Germinal center (tissue), 1 donor: ENCODE data around the gene DCAF12.
A peak's percentile ranks its signal among the peaks of the same experiment; 100 is the strongest.

Experiments
- DNase-seq: peaks from one replicate; pipeline ENCODE4 v3.0.0; 2012; ENCODE audit warnings: mixed read lengths, low spot score

Gene DCAF12

DNA sequence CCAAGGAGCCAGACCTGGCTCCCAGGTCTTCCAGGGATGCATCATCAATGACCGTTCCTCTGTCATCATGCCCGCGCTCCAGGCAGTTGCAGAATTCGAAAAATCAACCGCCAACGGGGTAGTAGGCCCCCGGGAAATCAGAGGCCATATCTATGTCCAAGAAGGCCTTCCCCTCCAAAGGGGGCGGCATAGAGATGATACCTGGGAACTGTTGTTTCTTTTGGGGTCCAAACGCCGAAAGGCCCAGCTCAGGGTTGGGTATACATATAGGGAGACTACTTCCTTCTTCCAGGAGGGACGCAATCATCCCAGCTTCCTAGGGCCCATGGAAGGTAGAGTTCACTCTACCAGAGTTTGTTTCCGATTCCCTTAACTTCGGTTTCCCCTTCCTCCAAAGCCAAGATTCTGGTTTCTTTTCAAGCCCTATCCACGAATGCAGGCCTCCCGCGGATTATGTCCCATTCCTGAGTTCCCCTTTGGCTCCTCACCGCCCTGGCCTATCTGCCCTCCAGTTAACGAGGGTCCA lies 754 bp downstream of the DCAF12 start:
- DNase-seq, result peak; percentile 38

DNA sequence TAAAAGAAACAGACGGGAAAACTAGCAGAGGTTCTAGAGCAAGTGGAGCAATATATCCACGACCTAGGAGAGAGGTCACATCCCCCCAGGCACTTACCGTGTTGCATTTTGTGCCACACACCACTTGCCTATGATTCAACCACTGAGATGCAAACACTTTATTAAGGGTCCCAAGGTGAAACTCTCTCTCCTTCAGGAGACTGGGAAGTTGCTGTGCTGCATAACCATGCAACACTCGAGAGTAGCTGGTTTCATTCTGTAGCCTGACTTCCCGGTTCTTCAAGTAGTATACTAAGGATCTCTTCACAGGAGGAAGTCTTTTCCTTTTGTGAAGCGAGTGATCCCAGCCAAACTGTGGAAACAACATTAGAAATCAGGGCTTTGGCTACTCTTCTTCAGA lies 1.6 kb downstream of the DCAF12 start:
- no peak for DNase-seq

DNA sequence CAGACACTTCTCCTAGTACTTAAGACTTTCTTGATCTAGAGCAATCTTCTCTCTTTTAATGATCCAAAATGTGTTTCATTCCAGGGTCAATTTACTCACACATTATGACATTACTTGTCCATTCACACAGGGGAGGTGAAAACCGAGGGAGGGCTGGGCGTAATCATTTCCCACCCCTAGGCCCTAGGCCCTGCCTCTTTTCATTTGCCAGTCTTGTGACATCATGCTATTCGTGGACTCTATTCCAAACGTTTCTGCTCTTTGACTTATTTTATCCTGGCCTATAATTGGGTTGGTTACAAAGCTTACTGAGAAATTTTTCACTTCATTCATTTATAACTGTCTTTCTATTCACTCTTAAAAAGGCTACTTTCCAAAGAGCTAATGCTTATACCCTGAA lies 2.4 kb downstream of the DCAF12 start:
- peak; percentile 42 for DNase-seq

DNA sequence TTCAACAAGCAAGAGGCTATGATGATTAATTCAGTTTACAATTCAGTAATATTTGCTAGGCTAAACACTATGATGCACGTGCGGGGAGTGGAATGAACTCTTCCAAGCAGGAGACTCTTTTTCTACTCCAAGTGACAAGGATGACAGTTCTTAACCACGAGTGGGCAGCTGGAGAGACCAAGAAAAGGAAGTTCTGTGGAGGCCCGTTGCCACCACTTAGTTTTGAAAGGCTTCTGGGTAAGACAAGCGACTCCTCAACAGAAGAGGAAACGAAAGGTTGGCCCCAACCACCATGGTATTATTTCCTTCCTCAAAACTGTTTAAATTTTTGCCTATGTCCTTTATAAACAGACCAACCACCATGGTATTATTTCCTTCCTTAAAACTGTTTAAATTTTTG lies 2.8 kb downstream of the DCAF12 start:
- DNase-seq, result peak; percentile 73

DNA sequence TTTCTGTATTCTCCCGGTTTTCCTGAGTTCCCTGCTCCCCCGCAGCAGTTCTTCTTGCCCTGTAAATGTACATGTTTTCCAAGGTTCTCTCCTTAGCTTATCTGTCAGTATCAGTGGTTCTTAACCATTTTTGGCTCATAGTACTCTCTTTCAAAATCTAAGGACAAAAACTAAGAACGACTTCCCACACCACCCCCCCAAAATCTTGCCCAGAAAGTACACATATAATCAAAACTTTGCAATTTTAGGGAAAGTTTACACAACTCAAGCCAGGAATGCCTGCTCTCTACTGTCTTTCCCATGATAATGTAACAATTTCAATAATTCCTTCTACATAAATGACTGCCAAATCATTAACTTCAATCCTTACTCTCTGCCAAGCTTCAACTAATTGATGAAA lies 4.5 kb downstream of the DCAF12 start:
- no peak for DNase-seq

DNA sequence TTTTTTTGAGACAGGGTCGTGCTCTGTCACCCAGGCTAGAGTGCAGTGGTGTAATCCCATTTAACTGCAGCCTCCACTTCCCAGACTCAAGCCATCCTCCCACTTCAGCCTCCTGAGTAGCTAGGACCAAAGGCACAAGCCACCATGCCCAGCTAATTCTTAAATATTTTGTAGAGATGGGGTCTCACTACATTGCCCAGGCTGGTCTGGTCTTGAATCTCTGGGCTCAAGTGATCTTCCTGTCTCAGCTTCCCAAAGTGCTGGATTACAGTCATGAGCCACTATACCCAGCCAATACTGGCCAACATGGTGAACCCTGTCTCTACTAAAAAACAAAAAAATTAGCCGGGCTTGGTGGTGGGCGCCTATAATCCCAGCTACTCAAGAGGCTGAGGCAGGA lies 6.8 kb downstream of the DCAF12 start:
- no peak for DNase-seq

DNA sequence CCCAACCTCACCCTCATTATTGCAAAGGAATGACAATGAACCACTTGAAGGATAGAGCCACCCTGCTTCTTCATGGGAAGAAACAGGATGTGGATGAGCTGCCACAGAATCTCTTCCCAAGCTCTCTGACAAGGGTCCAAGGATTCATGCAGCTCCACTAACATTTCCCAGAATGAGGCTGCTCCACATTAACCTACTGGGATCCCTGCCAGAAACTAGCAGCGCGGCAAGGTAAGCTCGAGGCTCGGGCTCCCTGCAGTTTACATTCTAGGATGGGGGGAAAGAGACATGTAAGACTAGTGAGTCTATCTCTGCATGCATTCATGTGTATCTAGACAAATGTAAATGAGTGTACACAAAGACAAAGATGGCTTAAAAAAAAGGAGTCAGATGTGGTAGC lies 12.1 kb downstream of the DCAF12 start:
- no peak for DNase-seq

DNA sequence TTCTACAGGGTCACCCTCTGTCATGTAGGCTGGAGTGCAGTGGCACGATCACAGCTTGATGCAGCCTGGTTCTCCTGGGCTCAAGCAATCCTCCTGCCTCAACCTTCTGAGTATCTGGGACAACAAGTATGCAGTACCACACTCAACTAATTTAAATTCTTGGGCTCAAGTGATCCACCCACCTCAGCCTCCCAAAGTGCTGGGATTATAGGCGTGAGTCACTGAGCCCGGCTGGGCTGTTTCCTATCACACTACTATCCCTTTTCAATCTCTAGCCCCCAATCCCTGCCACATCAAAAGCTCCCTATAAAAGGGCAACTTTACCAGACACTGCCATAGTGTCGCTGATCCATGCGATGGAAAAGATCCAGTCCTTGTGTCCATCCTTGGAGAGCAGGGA lies 20.4 kb downstream of the DCAF12 start:
- DNase-seq, result no peak

DNA sequence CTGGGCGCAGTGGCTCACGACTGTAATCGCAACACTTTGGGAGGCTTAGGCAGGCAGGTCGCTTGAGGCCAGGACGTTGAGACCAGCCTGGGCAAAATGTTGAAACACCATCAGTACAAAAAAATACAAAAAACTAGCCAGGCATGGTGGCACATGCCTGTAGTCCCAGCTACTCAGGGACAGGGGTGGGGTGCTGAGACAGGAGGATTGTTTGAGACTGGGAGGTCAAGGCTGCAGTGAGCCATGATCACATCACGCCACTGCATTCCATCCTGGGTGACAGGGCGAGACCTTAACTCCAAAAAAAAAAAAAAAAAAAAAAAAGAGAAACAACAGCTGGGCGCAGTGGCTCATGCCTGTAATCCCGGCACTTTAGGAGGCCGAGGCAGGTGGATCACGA lies 23.7 kb downstream of the DCAF12 start:
- DNase-seq, result no peak

DNA sequence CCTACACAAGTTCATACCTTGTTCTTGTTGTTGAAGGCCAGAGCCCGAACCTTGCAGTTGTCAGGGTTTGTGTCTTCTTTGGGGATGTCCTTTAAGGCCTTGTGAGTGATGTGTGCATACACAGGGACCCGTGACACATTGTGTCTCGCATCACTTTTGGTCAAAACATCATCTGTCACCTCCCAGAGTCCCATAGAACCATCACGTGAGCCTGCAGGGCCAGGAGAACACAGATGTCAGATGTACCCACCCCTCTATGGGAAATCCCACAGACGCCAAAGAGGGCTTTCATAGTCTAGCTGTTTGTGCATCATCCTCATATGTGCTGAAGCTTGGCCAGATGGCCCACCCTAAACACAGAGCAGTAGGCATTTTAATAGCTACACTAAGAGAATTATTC lies 28.2 kb downstream of the DCAF12 start:
- peak; percentile 88 for DNase-seq

DNA sequence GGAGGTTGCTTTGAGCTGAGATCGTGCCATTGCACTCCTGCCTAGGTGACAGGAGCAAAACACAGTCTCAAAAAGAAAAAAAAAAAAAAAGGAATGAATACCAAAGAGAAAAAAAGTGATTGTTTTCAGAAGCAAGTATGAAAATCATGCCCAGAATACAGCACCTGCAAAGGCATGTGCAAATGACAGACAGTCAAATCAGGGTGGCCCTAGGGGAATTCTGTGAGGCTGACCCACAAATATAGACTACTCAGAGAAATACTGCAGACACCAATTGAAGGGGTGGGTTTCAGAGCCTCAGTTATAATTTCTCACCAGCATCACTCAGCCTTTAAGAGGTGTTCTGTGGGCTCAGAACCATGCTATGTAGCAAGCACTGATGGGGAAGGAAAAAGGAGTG lies 28.6 kb downstream of the DCAF12 start:
- DNase-seq, result peak; percentile 81

DNA sequence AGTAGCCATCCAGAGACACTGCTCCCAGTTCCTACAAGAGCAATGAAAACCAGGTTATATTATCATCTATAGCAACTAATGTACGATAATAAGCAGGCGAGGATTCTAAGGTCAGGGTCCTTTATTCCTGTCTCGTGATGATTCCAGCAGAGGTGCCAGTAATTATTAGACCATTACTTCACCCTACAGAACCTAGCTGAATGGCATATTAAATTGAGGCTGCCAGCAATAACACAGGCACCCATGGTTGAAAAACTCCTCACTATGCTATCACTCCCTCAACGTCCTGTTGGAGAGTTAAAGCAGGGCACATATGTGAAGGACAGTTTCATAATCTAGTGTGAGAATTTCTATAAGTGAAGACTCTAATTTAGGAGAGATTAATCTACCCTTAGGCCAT lies 29.7 kb downstream of the DCAF12 start:
- no peak for DNase-seq

DNA sequence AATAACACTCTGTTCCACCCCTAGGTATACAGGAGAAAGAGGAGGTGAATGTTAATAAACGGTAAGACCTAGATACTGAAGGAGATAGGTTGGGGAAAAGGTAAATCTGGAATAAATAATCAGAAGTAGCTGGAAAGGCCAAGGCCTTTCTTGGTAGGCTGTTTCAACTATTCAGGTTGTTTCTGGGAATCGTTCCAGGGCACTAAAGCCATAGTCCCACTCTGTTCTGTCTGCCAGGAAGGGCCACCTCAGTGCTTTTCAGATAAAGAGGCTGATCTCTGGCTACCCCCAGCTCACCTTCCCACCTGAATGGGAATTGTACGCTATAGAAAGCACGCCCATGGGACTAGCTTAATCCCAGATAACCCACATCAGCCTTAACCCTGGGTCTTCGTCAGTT lies 32.9 kb downstream of the DCAF12 start:
- DNase-seq, result no peak

DNA sequence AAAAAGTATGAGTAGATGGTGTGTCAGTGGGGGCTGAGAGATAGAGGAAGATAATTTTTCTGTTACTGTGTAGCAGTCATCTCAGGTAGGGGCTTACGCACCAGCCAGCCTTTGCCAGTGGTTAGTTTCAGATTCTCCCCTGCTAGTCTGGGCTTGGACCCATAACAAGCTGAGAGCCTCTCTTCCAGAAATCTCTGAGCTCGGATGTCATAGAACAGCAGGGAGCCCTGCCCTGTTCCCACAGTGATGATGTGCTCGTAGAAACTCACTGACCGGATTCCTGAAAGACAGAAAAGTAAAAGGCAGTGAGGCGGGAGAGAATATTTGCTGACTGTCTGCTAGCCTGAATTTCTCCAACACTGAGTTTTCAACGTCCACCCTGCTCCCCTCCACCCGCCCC lies 37.2 kb downstream of the DCAF12 start:
- no peak for DNase-seq

DNA sequence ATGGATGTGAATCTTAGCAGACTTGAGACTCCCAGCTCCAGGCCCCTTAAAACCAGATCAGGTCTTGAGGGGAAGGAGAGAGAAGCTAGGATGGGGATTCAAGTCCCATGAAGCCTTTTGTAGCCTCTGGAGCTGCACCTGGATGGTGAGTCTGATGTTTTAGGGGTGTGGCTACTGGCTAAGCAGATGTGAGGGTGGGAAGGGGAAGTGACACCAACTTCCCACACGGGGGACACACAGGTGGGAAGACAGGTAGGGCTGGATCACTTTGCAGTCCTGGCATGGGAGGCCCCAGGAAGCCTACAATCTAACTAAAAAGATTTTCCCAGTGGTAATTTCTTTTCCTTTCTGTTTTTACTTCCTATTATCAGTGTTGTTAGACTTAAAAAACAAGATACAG lies 39.1 kb downstream of the DCAF12 start:
- DNase-seq, result peak; percentile 44

DNA sequence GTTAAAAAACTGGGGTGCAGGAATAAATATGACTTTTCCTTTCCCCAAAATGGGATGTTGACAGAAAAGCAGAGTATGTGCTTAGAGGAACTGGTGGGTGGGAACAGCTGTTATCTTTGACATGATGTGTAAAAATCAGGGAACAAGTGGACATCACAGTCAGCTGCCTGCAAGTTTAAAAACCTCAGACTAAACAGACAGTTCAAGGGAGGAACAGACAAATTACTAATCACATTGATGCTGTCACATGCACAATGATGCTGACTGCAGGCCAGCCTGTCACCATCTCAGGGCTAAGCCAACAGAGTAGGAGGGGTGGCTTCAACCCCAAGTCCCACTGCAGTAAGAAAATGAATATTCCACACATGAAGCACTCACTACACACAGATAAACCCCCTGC lies 39.6 kb downstream of the DCAF12 start:
- no peak for DNase-seq

DNA sequence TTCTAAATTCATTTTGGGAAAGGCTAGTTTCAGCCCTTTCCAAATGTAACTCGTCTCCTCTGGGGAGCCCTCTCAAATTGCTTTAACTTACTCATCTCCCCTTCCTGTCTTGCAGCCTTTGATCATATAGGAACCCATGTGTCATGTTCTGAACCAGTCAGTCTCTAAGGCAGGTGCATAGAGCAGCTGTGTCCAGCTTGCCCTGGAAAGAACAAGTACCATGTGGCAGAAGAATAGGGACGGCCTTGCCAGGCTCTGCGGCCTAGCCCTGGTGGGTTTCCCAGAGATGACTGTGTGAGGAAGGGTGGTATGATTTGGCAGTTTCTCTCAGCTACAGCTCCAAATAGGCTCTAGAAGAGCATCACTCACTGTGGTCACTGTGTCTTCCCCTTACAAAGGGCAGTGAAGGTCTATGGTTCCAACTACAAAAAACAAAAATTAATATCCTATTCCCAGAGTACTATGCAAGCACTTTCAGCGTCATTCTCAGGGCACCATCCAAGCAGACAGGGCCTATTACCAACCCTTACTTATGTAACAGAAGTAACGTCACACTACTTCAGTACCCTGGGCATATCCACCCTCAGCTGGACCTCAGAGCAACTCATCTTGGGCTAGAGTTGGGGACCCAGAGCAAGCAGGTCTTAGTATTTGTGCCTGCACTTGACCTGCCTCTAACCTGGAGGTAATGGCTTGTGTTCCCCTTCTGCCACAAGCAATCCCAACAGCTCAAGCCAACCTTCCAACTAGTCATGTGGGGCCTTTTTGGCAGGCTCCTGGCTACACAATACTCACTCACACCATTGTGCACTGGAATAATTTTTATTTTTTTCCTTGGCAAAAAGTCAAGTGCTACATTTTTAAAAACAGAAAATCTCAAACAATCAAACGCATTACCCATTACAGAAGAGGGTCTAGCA lies 40.7 kb downstream of the DCAF12 start:
- DNase-seq, result no peak

DNA sequence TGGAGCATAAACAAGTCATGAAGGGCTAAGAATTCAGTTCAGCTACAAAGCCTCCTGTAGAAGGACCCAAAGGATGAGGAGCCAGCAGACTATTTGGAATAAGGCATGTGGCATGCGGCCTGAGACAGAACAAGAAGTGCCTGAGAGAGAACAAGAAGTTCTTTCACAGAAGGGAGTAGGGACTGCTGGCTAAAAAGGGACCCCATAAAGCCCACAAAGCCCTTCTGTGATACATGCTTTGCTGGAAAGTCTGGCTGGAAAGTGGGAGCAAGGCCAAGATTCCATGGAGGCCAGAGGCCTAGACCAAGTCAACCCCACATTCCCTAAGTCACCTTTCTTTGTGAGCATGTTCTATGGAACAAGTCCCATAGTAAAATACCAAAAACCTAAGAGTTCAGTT lies 41.9 kb downstream of the DCAF12 start:
- DNase-seq, result no peak

DNA sequence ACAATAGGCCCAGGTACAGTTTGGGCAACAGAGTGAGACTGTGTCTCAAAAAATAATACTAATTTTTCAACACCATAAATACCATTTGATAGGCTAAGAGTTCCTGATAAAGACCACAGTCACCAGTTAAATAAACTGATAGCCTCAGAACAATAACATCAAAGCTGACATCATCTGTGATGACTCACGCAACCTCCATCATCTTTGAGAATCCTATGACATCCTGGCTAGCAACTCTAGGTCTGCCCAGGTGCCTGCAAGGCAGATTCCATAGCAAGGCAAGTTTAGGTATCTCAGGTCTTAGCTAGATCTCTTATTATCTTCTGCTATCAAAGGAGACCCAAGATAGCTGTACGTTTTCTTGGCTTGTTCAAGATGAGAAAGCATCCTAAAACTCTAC lies 47.3 kb downstream of the DCAF12 start:
- DNase-seq, result no peak

DNA sequence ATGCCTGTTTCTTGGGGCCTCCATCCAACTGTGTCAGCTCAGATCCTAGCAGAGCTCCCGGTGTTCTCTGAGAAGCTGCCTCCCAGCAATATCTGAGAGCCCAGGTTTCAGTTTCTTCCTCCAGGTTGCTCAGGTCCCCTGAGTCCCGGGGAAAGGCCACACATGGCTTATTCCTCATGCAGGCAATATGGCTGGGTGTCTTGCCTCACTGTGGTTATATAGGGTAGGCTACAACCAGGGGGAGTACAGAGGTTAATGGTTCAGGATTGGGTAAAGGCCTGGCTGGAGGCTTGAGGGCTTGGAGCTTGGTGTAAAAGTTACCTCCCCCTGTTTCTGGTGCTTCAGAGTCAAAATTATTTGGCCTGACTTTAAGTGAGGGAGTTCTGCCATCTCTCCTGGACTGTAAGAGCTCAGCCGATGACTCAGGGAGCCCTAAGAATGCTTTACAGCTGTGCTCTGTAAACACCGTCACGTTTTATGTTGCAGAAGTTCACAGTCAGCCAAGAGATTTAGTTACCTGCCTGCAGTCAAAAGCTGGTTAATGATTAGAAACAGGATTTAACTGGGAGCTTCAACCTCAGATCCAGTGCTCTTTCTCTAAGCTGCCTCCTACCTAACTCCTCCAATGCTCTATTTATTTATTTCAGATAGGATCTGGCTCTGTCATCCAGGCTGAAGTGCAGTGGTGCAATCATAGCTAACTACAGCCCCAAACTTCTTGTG lies 53.5 kb downstream of the DCAF12 start:
- no peak for DNase-seq

DNA sequence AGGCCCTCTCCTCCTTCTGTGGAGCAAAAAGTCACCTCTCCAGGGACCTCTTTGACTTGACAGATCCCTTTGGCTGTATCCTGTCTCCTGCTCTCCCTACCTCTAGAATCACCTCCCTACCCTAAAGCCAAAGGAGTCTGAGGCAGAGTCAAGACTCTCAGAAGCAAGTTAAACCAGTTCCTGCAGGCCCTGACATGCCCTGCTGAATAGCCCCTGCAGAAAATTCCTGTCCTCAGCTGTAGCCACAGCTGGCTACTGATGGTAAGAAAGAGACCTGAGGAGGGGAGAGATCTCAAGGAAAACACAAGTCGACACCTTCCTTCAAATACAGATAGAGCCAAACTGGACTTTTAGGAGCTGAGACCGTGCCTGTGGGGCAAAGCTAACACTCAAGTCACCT lies 54.1 kb downstream of the DCAF12 start:
- no peak for DNase-seq

DNA sequence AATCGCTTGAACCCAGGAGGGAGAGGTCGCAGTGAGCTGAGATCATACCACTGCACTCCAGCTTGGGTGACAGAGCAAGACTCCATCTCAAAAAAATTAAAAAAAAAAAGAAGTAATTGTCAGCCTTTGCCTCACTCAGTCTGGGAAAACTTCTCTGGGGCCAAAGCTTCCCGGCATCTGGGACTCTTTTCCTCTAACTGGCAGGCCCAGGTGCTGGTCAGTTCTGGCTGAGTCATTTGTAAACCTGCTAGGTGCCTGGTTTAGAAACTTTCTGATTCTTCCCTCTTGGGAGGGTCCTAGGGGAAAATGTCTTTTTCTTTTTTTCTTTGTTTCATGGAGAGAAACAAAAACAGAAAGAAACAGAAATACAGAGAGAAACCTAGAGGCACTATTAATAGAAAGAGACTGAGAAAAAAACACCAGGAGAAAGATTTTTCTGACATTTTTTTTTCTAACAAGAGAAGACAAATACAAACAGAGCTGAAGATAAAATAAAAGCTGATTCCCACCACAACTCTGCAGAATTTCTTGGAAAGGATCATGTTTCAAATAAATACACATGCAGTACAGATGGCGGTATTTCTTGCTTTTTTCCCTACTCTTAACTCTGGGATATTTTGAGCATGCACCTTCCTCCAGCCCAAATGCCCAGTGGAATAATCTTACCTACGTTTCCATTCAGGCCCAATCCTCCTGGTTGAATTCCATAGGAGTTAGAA lies 55.7 kb downstream of the DCAF12 start:
- no peak for DNase-seq

DNA sequence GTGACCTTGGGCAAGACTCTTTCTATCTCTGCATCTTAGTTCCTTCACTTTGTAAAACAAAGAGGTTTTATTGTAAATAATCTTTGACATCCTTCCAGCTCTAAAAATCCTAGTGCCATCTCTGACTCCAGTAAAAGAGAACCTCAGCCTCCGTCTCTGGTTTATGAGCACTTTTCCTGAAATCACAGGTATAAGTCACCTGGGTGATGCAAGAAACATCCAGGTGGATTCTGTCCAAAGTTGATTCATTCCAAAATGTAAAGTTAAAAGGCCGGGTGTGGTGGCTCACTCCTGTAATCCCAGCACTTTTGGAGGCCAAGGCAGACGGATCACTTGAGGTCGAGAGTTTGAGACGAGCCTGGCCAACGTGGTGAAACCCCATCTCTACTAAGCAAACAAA lies 56.7 kb downstream of the DCAF12 start:
- no peak for DNase-seq
